Spleen (tissue), 11 donors: ENCODE data around the gene ST7L. TPM values are rescaled to one million over a fixed set of nuclear protein-coding genes. Genes with fewer than 3 reads are reported as not detected.

Experiments
- DNase-seq: peaks from one replicate; pipeline ENCODE4 v3.0.0-alpha.2; 2020
- H3K27ac ChIP-seq, 8 donors: fragments of 200-600 bp; sonication (generic) in 7 of 8; 1 replicate in 4 of 8; 2 replicates in 4 of 8; pipeline versions ENCODE4 v1.5.0 to v1.8.0; 2016 to 2021; ENCODE audit warnings: inconsistent platforms in 4 of 8, mild to moderate bottlenecking in 4 of 8, moderate library complexity in 1 of 8
- H3K27me3 ChIP-seq, 7 donors: fragments of 200-600 bp; sonication (generic) in 6 of 7; replicated peaks in 1 of 7; 1 replicate in 4 of 7; 2 replicates in 3 of 7; pipeline versions ENCODE4 v1.5.0 to v1.8.0; 2016 to 2021; ENCODE audit warnings: inconsistent platforms in 3 of 7, mild to moderate bottlenecking in 1 of 7
- H3K36me3 ChIP-seq, 6 donors: fragments of 200-600 bp; sonication (generic) in 5 of 6; 1 replicate in 4 of 6; 2 replicates in 2 of 6; pipeline versions ENCODE4 v1.5.0 to v1.8.0; 2016 to 2021; ENCODE audit warnings: inconsistent platforms in 2 of 6
- H3K4me1 ChIP-seq, 6 donors: fragments of 200-600 bp; sonication (generic) in 5 of 6; 1 replicate in 3 of 6; 2 replicates in 3 of 6; pipeline versions ENCODE4 v1.5.0 to v1.8.0; 2016 to 2021; ENCODE audit warnings: inconsistent platforms in 3 of 6
- H3K4me3 ChIP-seq, 8 donors: fragments of 200-600 bp; sonication (generic) in 7 of 8; 1 replicate in 4 of 8; 2 replicates in 4 of 8; pipeline versions ENCODE4 v1.5.0 to v1.8.0; 2016 to 2021; ENCODE audit warnings: inconsistent platforms in 4 of 8, mild to moderate bottlenecking in 4 of 8, moderate library complexity in 2 of 8
- H3K9me3 ChIP-seq, 8 donors: fragments of 200-600 bp; sonication (generic) in 7 of 8; 1 replicate in 4 of 8; 2 replicates in 4 of 8; pipeline versions ENCODE4 v1.5.0 to v1.8.0; 2016 to 2021; ENCODE audit warnings: inconsistent platforms in 4 of 8
- CTCF ChIP-seq, 11 experiments: fragments of 200-600 bp in 7 of 11; fragments of 450-650 bp in 4 of 11; sonication (generic) in 4 of 11; IDR thresholded peaks in 8 of 11; conservative IDR thresholded peaks in 3 of 11; 1 replicate in 7 of 11; 2 replicates in 4 of 11; pipeline versions ENCODE4 v1.4.0 to v1.8.0; 2016 to 2021; ENCODE audit warnings: antibody characterized with exemption in 11 of 11, inconsistent platforms in 4 of 11, mild to moderate bottlenecking in 1 of 11
- POLR2A ChIP-seq, 3 donors: fragments of 450-650 bp; IDR thresholded peaks; one replicate each; pipeline ENCODE4 v1.5.1; 2017; ENCODE audit warnings: antibody characterized with exemption in 3 of 3, mild to moderate bottlenecking in 1 of 3
- POLR2AphosphoS5 ChIP-seq, 3 donors: sonication (generic); formaldehyde crosslinking; IDR thresholded peaks; one replicate each; pipeline ENCODE4 v1.5.1; 2017; ENCODE audit warnings: antibody characterized with exemption in 3 of 3
- WGBS, 5 donors: extraction: QIAGEN DNeasy Blood & Tissue Kit in 3 of 5; methylation state at CpG; one replicate each; pipeline versions ENCODE4 v1.1.5 to v1.1.7; 2013 to 2018; 5-methylcytosine and 5-hydroxymethylcytosine counted together
- intact Hi-C: fragments of 100-400 bp; cut with DNase I; formaldehyde crosslinking; loops from one replicate; pipeline ENCODE4 v1.15.0; 2023; ENCODE audit warnings: low total_unique reads
- polyA plus RNA-seq, 3 donors: library from polyadenylated mRNA; stranded (reverse); fragments of 200-250 nt; gene quantifications; one replicate each; pipeline ENCODE4 v1.2.1, GENCODE V29; 2013
- total RNA-seq, 7 donors: library from RNA; depleted of rRNA in 3 of 7; stranded (reverse); fragments of >200 nt in 3 of 7; fragmentation: NEBNext Ultra II Directional in 4 of 7; extraction: Animal tissue kit (Norgen Biotek cat#: 25700) in 4 of 7; gene quantifications; one replicate each; pipeline versions ENCODE4 v1.1.0 to v1.2.1, GENCODE V29; 2016 to 2021
- donor health status: healthy with polysubstance abuse.
- donor health status: DM: no; HTN: no; CAD: no; lungs with moderate emphysema.
- donor health status: DM: no; HTN: no; CAD: no.
- donor health status: Bipolar disorder and iron deficiency.
- donor health status: healthy.
- donor health status: DM: no; HTN: no; CAD: no.
- donor health status: DM: yes; HTN: yes; CAD: no.

Gene ST7L
- total and polyA plus RNA-seq, 10 donors: 6.1 to 23.9 (median 18.6) TPM

GRCh38 chr1:112594208-112594876 lies 24.6 kb downstream of the ST7L start:
- intact Hi-C loops: no loop called here
- no peak overlapping the region for H3K27ac ChIP-seq
- H3K9me3 ChIP-seq: peaks cover 0 to 10% (median 4%) of the 10 kb centered on the region in 8 donors
- no peaks in the 10 kb centered on the region for H3K4me1 ChIP-seq
- DNase-seq: no peak
- TF ChIP-seq POLR2A (IDR thresholded peaks at IDR 0.05): no peak
- no peak for TF ChIP-seq POLR2AphosphoS5 (IDR thresholded peaks at IDR 0.05)
- TF ChIP-seq CTCF (IDR thresholded peaks at IDR 0.05 in 8 of 11, conservative IDR thresholded peaks at IDR 0.05 in 3 of 11): no peak
- H3K36me3 ChIP-seq: peaks cover 0 to 64% (median 24%) of the 10 kb centered on the region in 6 donors
- no peaks in the 10 kb centered on the region for H3K27me3 ChIP-seq
- H3K4me3 ChIP-seq: no peak overlapping the region
- WGBS, 5 donors: 74 to 87% (median 83%) methylated on average over 3 of the region's 3 CpGs

GRCh38 chr1:112589766-112590165 lies 29.2 kb downstream of the ST7L start:
- DNase-seq: no peak
- Histone ChIP-seq H3K4me1 (no peaks in the 10 kb centered on the region), H3K36me3 (peaks cover 0 to 58% (median 15%) of the 10 kb centered on the region in 6 donors), H3K4me3 (no peak overlapping the region), H3K27me3 (no peaks in the 10 kb centered on the region), H3K9me3 (peaks cover 0 to 14% (median 7%) of the 10 kb centered on the region in 8 donors), H3K27ac (no peak overlapping the region)
- 92 to 100% (median 95%) methylated on average over 1 of the region's 1 CpG for WGBS, 5 donors
- intact Hi-C loops: no loop called here
- TF ChIP-seq POLR2A (IDR thresholded peaks at IDR 0.05) (no peak), POLR2AphosphoS5 (IDR thresholded peaks at IDR 0.05) (no peak), CTCF (IDR thresholded peaks at IDR 0.05 in 8 of 11, conservative IDR thresholded peaks at IDR 0.05 in 3 of 11) (no peak)

- Histone ChIP-seq H3K4me3 (no peak overlapping the region), H3K36me3 (peaks cover 0 to 71% (median 15%) of the 10 kb centered on the region in 6 donors), H3K9me3 (peaks cover 0 to 4% (median 0%) of the 10 kb centered on the region in 8 donors), H3K4me1 (no peaks in the 10 kb centered on the region), H3K27ac (no peak overlapping the region), H3K27me3 (no peaks in the 10 kb centered on the region)
- DNase-seq: no peak
- intact Hi-C loops: no loop called here
- TF ChIP-seq POLR2A (IDR thresholded peaks at IDR 0.05) (no peak), POLR2AphosphoS5 (IDR thresholded peaks at IDR 0.05) (no peak), CTCF (IDR thresholded peaks at IDR 0.05 in 8 of 11, conservative IDR thresholded peaks at IDR 0.05 in 3 of 11) (no peak)
These were observed 35.6 kb downstream of the ST7L start for GRCh38 chr1:112583366-112583765.

GRCh38 chr1:112581586-112582192 lies 37.3 kb downstream of the ST7L start:
- no peaks in the 10 kb centered on the region for H3K9me3 ChIP-seq
- no peak for DNase-seq
- no peak overlapping the region for H3K4me3 ChIP-seq
- H3K36me3 ChIP-seq: peaks cover 0 to 75% (median 26%) of the 10 kb centered on the region in 6 donors
- TF ChIP-seq POLR2AphosphoS5 (IDR thresholded peaks at IDR 0.05): no peak
- no peak for TF ChIP-seq CTCF (IDR thresholded peaks at IDR 0.05 in 8 of 11, conservative IDR thresholded peaks at IDR 0.05 in 3 of 11)
- TF ChIP-seq POLR2A (IDR thresholded peaks at IDR 0.05): no peak
- H3K4me1 ChIP-seq: no peaks in the 10 kb centered on the region
- intact Hi-C loops: no loop called here
- H3K27ac ChIP-seq: no peak overlapping the region
- no peaks in the 10 kb centered on the region for H3K27me3 ChIP-seq
